ENCODE results near the gene CRIP2.

The CRIP2 gene

DNA sequence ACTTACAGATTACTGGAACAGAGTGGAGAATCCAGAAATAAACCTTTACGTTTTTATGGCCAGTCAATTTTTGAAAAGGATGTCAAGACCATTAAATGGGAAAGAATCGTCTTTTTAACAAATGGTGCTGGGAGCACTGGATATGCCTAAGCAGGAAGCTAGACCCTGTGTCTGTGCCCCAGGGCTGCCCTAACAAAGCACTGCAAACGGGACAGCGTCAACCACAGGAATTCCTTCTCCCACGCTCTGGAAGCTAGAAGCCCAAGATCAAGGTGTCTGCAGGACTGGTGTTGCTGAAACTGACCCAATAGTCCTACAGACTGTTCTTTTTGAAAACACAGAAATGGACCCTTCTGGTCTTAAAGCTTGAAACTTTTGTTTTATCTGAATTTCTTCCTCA lies 42.5 kb downstream of the CRIP2 start:
- no peaks in the 10 kb centered on the region for H3K4me1 ChIP-seq (ENCODE audit: control insufficient read depth, low read length)
- TF ChIP-seq EZH2phosphoT487 (IDR thresholded peaks at IDR 0.05; ENCODE audit: borderline replicate concordance, low read length), result no peak
- TF ChIP-seq, protein P1, sequence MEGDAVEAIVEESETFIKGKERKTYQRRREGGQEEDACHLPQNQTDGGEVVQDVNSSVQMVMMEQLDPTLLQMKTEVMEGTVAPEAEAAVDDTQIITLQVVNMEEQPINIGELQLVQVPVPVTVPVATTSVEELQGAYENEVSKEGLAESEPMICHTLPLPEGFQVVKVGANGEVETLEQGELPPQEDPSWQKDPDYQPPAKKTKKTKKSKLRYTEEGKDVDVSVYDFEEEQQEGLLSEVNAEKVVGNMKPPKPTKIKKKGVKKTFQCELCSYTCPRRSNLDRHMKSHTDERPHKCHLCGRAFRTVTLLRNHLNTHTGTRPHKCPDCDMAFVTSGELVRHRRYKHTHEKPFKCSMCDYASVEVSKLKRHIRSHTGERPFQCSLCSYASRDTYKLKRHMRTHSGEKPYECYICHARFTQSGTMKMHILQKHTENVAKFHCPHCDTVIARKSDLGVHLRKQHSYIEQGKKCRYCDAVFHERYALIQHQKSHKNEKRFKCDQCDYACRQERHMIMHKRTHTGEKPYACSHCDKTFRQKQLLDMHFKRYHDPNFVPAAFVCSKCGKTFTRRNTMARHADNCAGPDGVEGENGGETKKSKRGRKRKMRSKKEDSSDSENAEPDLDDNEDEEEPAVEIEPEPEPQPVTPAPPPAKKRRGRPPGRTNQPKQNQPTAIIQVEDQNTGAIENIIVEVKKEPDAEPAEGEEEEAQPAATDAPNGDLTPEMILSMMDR (IDR thresholded peaks at IDR 0.05; ENCODE audit: low read depth, low read length, poor library complexity, severe bottlenecking), result no peak
- H3K9me3 ChIP-seq (ENCODE audit: control insufficient read depth, insufficient read depth, low read length), result no peaks in the 10 kb centered on the region
- no peaks in the 10 kb centered on the region for H3F3A ChIP-seq (ENCODE audit: control insufficient read depth, insufficient read depth)
- H3K79me2 ChIP-seq (ENCODE audit: control insufficient read depth, low read length), result no peaks in the 10 kb centered on the region
- H3K27me3 ChIP-seq (ENCODE audit: control insufficient read depth, low read length), result peaks cover 17% of the 10 kb centered on the region
- H3K36me3 ChIP-seq (ENCODE audit: control insufficient read depth, low read length), result no peaks in the 10 kb centered on the region
- H3K4me2 ChIP-seq (ENCODE audit: low read length), result no peak overlapping the region
- H3K9me2 ChIP-seq (replicated peaks; ENCODE audit: control insufficient read depth, low read length), result no peaks in the 10 kb centered on the region
- H3K27ac ChIP-seq (ENCODE audit: low read depth, low read length), result no peak overlapping the region
- no peaks in the 10 kb centered on the region for H4K20me1 ChIP-seq (ENCODE audit: control insufficient read depth, insufficient read depth, low read depth, low read length)
- H3K4me3 ChIP-seq (ENCODE audit: low read length), result no peak overlapping the region

DNA sequence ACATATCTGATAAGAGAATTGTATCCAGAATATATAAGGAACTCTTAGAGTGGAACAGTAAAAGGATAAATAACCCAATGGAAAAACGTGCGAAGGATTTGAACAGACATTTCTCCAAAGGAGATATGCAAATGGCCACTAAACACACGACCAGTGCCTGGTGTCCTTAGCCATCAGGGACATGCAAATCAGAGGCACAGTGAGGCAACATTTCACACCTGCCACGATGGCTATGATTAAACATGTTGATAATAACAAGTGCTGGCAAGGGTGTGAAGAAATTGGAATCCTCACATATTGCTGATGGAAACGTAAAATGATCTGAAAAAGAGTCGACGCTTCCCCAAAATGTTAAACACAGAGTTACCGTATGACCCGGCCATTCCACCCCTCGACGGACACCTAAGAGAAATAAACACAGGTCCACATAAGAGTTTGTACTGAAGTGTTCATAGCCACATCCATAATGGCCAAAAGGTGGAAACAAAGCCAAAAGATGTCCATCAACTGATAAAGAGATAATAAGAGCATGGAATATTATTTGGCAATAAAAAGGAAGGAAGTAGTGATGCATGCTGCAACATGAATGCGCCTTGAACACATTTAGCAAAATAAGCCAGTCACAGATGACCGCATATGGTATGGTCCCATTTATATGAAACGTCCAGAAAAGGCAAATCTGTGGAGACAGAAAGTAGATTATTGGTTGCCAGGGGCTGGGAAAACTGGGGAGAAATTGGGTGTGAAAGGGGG lies 45.5 kb downstream of the CRIP2 start:
- no peaks in the 10 kb centered on the region for H3K9me3 ChIP-seq (ENCODE audit: control insufficient read depth, insufficient read depth, low read length)
- no peaks in the 10 kb centered on the region for H4K20me1 ChIP-seq (ENCODE audit: control insufficient read depth, insufficient read depth, low read depth, low read length)
- peaks cover 24% of the 10 kb centered on the region for H3K27me3 ChIP-seq (ENCODE audit: control insufficient read depth, low read length)
- H3K79me2 ChIP-seq (ENCODE audit: control insufficient read depth, low read length), result no peaks in the 10 kb centered on the region
- no peaks in the 10 kb centered on the region for H3K9me2 ChIP-seq (replicated peaks; ENCODE audit: control insufficient read depth, low read length)
- no peak for TF ChIP-seq EZH2phosphoT487 (IDR thresholded peaks at IDR 0.05; ENCODE audit: borderline replicate concordance, low read length)
- TF ChIP-seq, protein P1 (IDR thresholded peaks at IDR 0.05; ENCODE audit: low read depth, low read length, poor library complexity, severe bottlenecking), result no peak
- no peaks in the 10 kb centered on the region for H3K4me1 ChIP-seq (ENCODE audit: control insufficient read depth, low read length)
- H3K4me2 ChIP-seq (ENCODE audit: low read length), result no peak overlapping the region
- no peak overlapping the region for H3K27ac ChIP-seq (ENCODE audit: low read depth, low read length)
- no peak overlapping the region for H3K4me3 ChIP-seq (ENCODE audit: low read length)
- H3F3A ChIP-seq (ENCODE audit: control insufficient read depth, insufficient read depth), result peaks cover 6% of the 10 kb centered on the region; the same call in 1 of the 2 replicates
- H3K36me3 ChIP-seq (ENCODE audit: control insufficient read depth, low read length), result no peaks in the 10 kb centered on the region

DNA sequence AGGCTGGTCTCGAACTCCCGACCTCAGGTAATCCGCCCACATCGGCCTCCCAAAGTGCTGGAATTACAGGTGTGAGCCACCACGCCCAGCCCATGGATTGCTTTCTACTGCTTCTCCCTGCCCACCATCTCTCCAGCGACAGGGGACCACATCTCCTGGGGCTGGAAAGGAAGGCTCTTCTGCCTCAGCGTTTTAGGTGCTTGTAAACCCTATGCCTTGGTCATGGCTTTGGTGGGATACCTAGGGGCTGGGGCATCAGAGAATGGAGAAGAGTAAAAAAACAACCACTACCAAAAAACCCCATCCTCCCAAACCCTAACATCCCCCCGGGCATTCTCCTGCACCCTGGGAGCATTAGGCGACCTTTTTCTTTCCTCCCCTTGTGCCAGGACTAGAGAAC lies 50.7 kb downstream of the CRIP2 start:
- H3K36me3 ChIP-seq (ENCODE audit: control insufficient read depth, low read length), result no peaks in the 10 kb centered on the region
- peaks cover 6% of the 10 kb centered on the region; the same call in 1 of the 2 replicates for H3F3A ChIP-seq (ENCODE audit: control insufficient read depth, insufficient read depth)
- H3K79me2 ChIP-seq (ENCODE audit: control insufficient read depth, low read length), result no peaks in the 10 kb centered on the region
- H4K20me1 ChIP-seq (ENCODE audit: control insufficient read depth, insufficient read depth, low read depth, low read length), result no peaks in the 10 kb centered on the region
- peaks cover 37% of the 10 kb centered on the region for H3K4me1 ChIP-seq (ENCODE audit: control insufficient read depth, low read length)
- H3K4me2 ChIP-seq (ENCODE audit: low read length), result no peak overlapping the region
- no peak overlapping the region for H3K4me3 ChIP-seq (ENCODE audit: low read length)
- H3K9me2 ChIP-seq (replicated peaks; ENCODE audit: control insufficient read depth, low read length), result no peaks in the 10 kb centered on the region
- no peak overlapping the region for H3K27ac ChIP-seq (ENCODE audit: low read depth, low read length)
- H3K9me3 ChIP-seq (ENCODE audit: control insufficient read depth, insufficient read depth, low read length), result no peaks in the 10 kb centered on the region
- TF ChIP-seq EZH2phosphoT487 (IDR thresholded peaks at IDR 0.05; ENCODE audit: borderline replicate concordance, low read length), result no peak
- TF ChIP-seq, protein P1 (IDR thresholded peaks at IDR 0.05; ENCODE audit: low read depth, low read length, poor library complexity, severe bottlenecking), result no peak
- H3K27me3 ChIP-seq (ENCODE audit: control insufficient read depth, low read length), result peaks cover 49% of the 10 kb centered on the region
